22Rv1 (cell line): ENCODE measurements around the gene SH3BP4.

Experiments
- ZFX ChIP-seq: fragments of 450-650 bp; IDR thresholded peaks from 2 replicates; pipeline ENCODE4 v1.6.1; 2017; ENCODE audit warnings: antibody characterized with exemption, borderline replicate concordance
- TF ChIP-seq, protein P1 (sequence below): fragments of 450-650 bp; IDR thresholded peaks from 2 replicates; pipeline ENCODE4 v1.5.1; 2017; ENCODE audit warnings: mild to moderate bottlenecking

DNA sequence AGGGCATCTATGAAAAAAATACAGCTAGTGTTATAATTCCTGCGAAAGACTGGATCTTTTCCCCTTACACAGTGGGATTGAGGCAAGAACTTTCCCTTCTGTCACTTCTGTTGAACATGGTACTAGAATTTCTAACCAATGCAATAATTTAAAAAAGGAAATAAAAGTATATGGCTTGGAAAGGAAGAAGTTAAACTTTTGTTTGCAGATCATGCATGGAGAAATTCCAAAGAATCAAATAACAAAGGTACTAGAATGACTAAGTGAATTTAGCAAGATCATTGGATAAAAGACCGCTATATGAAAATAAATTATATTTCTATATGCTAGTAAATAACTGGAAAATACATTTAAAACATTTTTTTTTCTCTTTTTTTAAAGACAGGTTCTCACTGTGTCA lies 31.0 kb upstream of the SH3BP4 start:
- TF ChIP-seq, protein P1, sequence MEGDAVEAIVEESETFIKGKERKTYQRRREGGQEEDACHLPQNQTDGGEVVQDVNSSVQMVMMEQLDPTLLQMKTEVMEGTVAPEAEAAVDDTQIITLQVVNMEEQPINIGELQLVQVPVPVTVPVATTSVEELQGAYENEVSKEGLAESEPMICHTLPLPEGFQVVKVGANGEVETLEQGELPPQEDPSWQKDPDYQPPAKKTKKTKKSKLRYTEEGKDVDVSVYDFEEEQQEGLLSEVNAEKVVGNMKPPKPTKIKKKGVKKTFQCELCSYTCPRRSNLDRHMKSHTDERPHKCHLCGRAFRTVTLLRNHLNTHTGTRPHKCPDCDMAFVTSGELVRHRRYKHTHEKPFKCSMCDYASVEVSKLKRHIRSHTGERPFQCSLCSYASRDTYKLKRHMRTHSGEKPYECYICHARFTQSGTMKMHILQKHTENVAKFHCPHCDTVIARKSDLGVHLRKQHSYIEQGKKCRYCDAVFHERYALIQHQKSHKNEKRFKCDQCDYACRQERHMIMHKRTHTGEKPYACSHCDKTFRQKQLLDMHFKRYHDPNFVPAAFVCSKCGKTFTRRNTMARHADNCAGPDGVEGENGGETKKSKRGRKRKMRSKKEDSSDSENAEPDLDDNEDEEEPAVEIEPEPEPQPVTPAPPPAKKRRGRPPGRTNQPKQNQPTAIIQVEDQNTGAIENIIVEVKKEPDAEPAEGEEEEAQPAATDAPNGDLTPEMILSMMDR = no peak
- no peak for TF ChIP-seq ZFX
